PC-9 (cell line): Measurements from ENCODE around the gene LIN52. TPM values are rescaled to one million over a fixed set of nuclear protein-coding genes. Genes with fewer than 3 reads are reported as not detected.

ENCODE experiments used
- BruUV-seq: library from RNA; stranded (reverse); fragments of 400-500 nt; replicated peaks from 2 replicates; lab custom pipeline; 2021; lab: Mats Ljungman, UMichigan
- CTCF ChIA-PET: fragments of 300-600 bp; sonication (Branson Sonifier 250); formaldehyde crosslinking; loops from one replicate; lab custom pipeline; 2022; ENCODE audit warnings: antibody characterized with exemption; lab: Charles Lee
- POLR2A ChIA-PET: fragments of 300-600 bp; sonication (Branson Sonifier 250); formaldehyde crosslinking; loops from one replicate; lab custom pipeline; 2022; ENCODE audit warnings: antibody characterized with exemption; ENCODE audit not compliant: unreplicated experiment; lab: Charles Lee
- DNase-seq, 2 experiments: peaks; one replicate each; pipeline versions ENCODE4 v3.0.0 to v3.0.0-alpha.2; 2015 to 2022; ENCODE audit warnings: mixed read lengths in 1 of 2
- H2AFZ ChIP-seq: fragments of 200-600 bp; sonication (generic); 2 replicates; pipeline ENCODE4 v1.8.1; 2017; ENCODE audit warnings: antibody characterized with exemption
- H3F3A ChIP-seq: fragments of 200-600 bp; sonication (generic); 2 replicates; pipeline ENCODE4 v1.8.1; 2017; ENCODE audit warnings: antibody characterized with exemption, mild to moderate bottlenecking, low read depth; ENCODE audit not compliant: insufficient read depth
- H3K27ac ChIP-seq: fragments of 200-600 bp; sonication (generic); 2 replicates; pipeline ENCODE4 v1.6.1; 2016; ENCODE audit warnings: mixed run types
- H3K27me3 ChIP-seq: fragments of 200-600 bp; sonication (generic); 2 replicates; pipeline ENCODE4 v1.6.1; 2016; ENCODE audit warnings: low read depth, mixed run types; ENCODE audit not compliant: insufficient read depth
- H3K36me3 ChIP-seq: fragments of 200-600 bp; sonication (generic); 2 replicates; pipeline ENCODE4 v1.6.1; 2016; ENCODE audit warnings: low read depth, mixed run types
- H3K4me1 ChIP-seq: fragments of 200-600 bp; sonication (generic); replicated peaks from 2 replicates; pipeline ENCODE4 v1.6.1; 2016; ENCODE audit warnings: mixed run types; ENCODE audit not compliant: insufficient read depth
- H3K4me2 ChIP-seq: fragments of 200-600 bp; sonication (generic); 2 replicates; pipeline ENCODE4 v1.6.1; 2017; ENCODE audit warnings: mixed run types
- H3K4me3 ChIP-seq: fragments of 200-600 bp; sonication (generic); 2 replicates; pipeline ENCODE4 v1.6.1; 2016; ENCODE audit warnings: mixed run types
- H3K79me2 ChIP-seq: fragments of 200-600 bp; sonication (generic); 2 replicates; pipeline ENCODE4 v1.6.1; 2017; ENCODE audit warnings: low read depth, mixed run types
- H3K9me2 ChIP-seq: fragments of 200-600 bp; sonication (generic); 2 replicates; pipeline ENCODE4 v1.8.1; 2017; ENCODE audit warnings: mild to moderate bottlenecking; ENCODE audit not compliant: insufficient read depth
- H3K9me3 ChIP-seq: fragments of 200-600 bp; sonication (generic); 2 replicates; pipeline ENCODE4 v1.8.1; 2016; ENCODE audit warnings: low read depth; ENCODE audit not compliant: insufficient read depth
- H4K20me1 ChIP-seq: fragments of 200-600 bp; sonication (generic); 2 replicates; pipeline ENCODE4 v1.8.1; 2017; ENCODE audit not compliant: insufficient read depth
- CTCF ChIP-seq: fragments of 200-600 bp; sonication (generic); conservative IDR thresholded peaks from 2 replicates; pipeline ENCODE4 v1.6.1; 2017; ENCODE audit warnings: mixed run types, antibody characterized with exemption, mild to moderate bottlenecking, moderate library complexity
- EZH2 ChIP-seq: fragments of 200-600 bp; sonication (generic); IDR thresholded peaks from 2 replicates; pipeline ENCODE4 v1.8.0; 2017; ENCODE audit warnings: antibody characterized with exemption, low read depth
- intact Hi-C: fragments of 100-400 bp; cut with micrococcal nuclease; formaldehyde crosslinking; loops from one replicate; pipeline ENCODE4 v1.10.0; 2022; ENCODE audit not compliant: unreplicated experiment
- total RNA-seq: library from RNA; stranded (reverse); gene quantifications from 2 replicates; pipeline ENCODE4 v1.2.3, GENCODE V29; 2021

Gene LIN52
- total RNA-seq, 1 experiment from 2014 or later = 18.8 TPM

- Histone ChIP-seq H3K9me3 (peaks cover under 1% of the 10 kb centered on the region; the same call in 1 of the 2 replicates), H3K27ac (no peak overlapping the region), H3K79me2 (no peaks in the 10 kb centered on the region), H3K27me3 (peaks cover 90% of the 10 kb centered on the region), H4K20me1 (no peaks in the 10 kb centered on the region), H3K4me2 (no peak overlapping the region), H3K4me1 (no peaks in the 10 kb centered on the region), H2AFZ (no peak overlapping the region), H3K9me2 (no peaks in the 10 kb centered on the region), H3K4me3 (no peak overlapping the region), H3K36me3 (no peaks in the 10 kb centered on the region), H3F3A (no peaks in the 10 kb centered on the region)
- ChIA-PET POLR2A (no interaction called here), CTCF (no interaction called here)
- TF ChIP-seq EZH2 (no peak), CTCF (no peak)
- no peak for DNase-seq
- no TSS peak for BruUV-seq
- intact Hi-C loops = no loop called here
These were observed 152.7 kb downstream of the LIN52 start for GRCh38 chr14:74237441-74237840.

GRCh38 chr14:74238974-74239847 lies 154.5 kb downstream of the LIN52 start, which contains the start of gene VSX2:
Gene VSX2, plus strand, starts transcription at chr14:74239449. Its CDS starts 113 bp downstream, at chr14:74239562.
- no peak for DNase-seq
- intact Hi-C loops = no loop called here
- Histone ChIP-seq H3K36me3 (no peaks in the 10 kb centered on the region), H3K27ac (no peak within 1 kb of the TSS), H3K27me3 (peaks cover 91% of the 10 kb centered on the region), H3K4me3 (no peak within 1 kb of the TSS), H3K9me2 (no peaks in the 10 kb centered on the region), H3K79me2 (no peaks in the 10 kb centered on the region), H2AFZ (no peak within 1 kb of the TSS), H3F3A (no peaks in the 10 kb centered on the region), H3K4me2 (no peak within 1 kb of the TSS), H3K9me3 (no peaks in the 10 kb centered on the region), H4K20me1 (no peaks in the 10 kb centered on the region), H3K4me1 (no peaks in the 10 kb centered on the region)
- BruUV-seq = no TSS peak
- CTCF ChIA-PET = interaction anchor here (0.6 to 0.9 kb wide), 3 partner anchors 9 to 13 kb away, joined by 3 to 4 read pairs (median 3); no protein-coding TSS in a partner anchor
- POLR2A ChIA-PET = no interaction called here
- no peak for TF ChIP-seq CTCF
- TF ChIP-seq EZH2 = no peak

GRCh38 chr14:74239848-74240793 lies 155.4 kb downstream of the LIN52 start:
- no peak for TF ChIP-seq EZH2
- no peak for TF ChIP-seq CTCF
- H4K20me1 ChIP-seq = no peaks in the 10 kb centered on the region
- DNase-seq = no peak
- no peaks in the 10 kb centered on the region for H3K4me1 ChIP-seq
- H3K9me2 ChIP-seq = no peaks in the 10 kb centered on the region
- POLR2A ChIA-PET = no interaction called here
- intact Hi-C loops = no loop called here
- no peaks in the 10 kb centered on the region for H3K9me3 ChIP-seq
- CTCF ChIA-PET = no interaction called here
- H3F3A ChIP-seq = no peaks in the 10 kb centered on the region
- no peak overlapping the region for H3K4me3 ChIP-seq
- peaks cover 89% of the 10 kb centered on the region for H3K27me3 ChIP-seq
- H3K36me3 ChIP-seq = no peaks in the 10 kb centered on the region
- H3K27ac ChIP-seq = no peak overlapping the region
- H2AFZ ChIP-seq = no peak overlapping the region
- no peak overlapping the region for H3K4me2 ChIP-seq
- no peaks in the 10 kb centered on the region for H3K79me2 ChIP-seq
- BruUV-seq = no TSS peak
